Activated CD8-positive, alpha-beta memory T cell treated with anti-CD3 and anti-CD28 coated beads, Interleukin-2, amount 50 U/mL, for 48 hours (primary cell): ENCODE data around the gene FGD2.

Experiments
- DNase-seq: peaks from one replicate; pipeline ENCODE4 v3.0.0-alpha.2; 2020

Gene FGD2

DNA sequence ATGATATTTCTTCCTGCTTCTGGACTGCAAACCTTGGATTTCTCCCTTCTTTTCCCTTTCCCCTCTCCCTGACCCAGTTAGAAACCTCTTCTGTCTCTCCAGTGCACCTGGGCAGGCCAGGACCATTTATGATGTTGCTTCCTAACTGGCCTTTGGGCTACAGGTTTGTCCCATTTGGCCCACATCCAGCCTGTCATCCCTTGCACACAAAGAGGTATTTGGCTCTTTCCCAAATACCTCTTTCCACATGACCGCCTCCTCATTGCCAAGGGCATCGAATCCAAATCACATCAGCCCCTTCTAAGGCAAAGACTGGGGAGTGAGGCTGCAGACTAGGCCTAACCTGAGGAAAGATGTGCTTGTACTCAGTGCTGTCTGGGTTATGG, 13.6 kb downstream of the FGD2 start:
- DNase-seq = no peak

DNA sequence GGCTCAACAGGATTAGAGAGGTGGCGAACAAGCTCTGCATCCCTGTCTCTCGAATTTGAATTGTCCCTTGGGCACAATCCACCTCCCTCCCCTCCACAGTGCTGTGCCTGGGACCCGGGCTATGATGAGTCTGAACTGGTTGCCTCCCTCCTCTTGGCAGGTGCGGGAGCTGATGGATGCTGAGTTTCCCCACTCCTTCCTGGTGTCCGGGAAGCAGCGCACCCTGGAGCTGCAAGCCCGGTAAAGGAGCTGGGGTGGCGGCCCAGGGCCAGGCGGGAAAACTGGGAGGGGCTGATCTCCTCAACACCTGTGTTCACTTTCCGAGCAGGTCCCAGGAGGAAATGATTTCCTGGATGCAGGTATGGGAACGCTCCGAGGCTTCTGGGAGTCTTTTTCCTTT, 14.9 kb downstream of the FGD2 start:
- DNase-seq = no peak

DNA sequence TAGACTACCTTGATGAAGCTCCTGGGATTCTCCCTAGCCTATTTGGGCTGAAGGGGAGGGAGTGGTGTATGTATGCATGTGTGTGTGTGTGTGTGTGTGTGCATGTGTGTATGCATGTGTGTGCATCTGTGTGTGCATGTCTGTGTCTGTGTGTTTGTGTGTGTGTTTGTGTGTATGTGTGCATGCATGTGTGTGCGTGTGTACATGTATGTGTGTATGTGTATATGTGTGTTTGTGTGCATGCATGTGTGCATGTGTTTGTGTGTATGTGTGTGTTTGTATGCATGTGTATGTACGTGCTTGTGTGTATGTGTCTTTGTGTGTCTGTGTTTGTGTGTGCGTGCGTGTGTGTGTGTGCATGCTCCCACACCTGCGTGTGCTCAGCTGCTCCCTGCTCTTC, 15.4 kb downstream of the FGD2 start:
- no peak for DNase-seq

DNA sequence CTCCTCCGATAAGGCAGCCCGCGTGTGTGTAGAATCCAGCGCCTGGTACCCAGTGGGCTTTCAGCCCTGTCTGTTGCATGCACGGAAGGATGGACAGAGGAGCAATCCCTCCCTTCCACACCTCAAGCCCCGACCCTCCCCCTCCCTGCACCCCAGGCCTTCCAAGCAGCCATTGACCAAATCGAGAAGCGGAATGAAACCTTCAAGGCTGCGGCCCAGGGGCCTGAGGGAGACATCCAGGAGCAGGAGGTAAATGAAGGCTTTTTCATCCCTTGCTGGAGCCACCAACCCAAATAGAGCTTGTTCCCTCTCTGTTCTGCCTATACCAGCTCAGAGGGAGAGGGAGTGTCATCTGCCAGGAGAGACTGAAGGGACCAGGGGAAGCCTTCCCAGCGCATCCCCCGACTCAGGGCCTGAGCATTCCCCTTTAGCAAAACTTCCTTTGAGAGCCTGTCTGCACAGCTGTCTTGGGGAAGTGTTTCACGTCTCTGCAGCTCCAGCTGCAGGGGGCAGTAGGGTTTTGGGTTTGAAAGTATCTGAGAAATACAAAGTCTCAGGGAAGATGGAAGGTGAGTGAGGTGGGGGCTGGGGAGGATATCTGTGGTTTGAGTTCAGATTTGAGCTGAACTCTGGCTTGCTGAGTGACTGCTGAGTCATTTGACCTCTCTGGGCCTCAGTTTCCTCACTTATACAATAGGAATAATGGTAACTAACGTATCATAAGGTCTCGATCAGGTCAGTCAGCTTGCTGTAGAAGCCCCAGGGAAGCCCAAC, 16.1 kb downstream of the FGD2 start:
- DNase-seq = no peak

DNA sequence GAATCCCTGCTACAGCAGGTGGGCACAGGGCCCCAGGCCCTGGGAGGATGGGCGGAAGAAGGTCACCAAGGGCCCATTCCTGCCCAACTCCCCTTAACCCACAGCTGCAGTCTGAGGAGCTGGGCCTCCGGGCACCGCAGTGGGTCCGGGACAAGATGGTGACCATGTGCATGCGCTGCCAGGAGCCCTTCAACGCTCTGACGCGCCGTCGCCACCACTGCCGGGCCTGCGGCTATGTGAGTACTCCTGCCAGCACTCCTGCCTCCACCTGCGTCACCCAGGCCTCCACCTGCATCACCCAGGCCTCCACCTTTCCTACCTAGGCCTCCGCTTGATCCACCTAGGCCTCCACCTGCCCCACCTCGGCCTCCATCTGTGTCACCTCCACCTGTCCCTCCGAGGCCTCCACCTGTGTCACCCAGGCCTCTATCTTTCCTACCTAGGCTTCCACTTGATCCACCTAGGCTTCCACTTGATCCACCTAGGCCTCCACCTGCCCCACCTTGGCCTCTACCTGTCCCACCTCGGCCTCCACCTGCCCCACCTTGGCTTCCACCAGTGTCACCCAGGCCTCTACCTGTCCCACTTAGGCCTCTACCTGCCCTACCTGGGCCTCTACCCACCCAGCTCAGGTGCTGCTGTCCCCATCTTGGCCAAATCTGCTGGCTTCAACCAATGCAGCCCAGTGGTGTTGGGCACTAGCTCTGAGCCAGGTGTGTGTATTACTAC, 16.8 kb downstream of the FGD2 start:
- no peak for DNase-seq

DNA sequence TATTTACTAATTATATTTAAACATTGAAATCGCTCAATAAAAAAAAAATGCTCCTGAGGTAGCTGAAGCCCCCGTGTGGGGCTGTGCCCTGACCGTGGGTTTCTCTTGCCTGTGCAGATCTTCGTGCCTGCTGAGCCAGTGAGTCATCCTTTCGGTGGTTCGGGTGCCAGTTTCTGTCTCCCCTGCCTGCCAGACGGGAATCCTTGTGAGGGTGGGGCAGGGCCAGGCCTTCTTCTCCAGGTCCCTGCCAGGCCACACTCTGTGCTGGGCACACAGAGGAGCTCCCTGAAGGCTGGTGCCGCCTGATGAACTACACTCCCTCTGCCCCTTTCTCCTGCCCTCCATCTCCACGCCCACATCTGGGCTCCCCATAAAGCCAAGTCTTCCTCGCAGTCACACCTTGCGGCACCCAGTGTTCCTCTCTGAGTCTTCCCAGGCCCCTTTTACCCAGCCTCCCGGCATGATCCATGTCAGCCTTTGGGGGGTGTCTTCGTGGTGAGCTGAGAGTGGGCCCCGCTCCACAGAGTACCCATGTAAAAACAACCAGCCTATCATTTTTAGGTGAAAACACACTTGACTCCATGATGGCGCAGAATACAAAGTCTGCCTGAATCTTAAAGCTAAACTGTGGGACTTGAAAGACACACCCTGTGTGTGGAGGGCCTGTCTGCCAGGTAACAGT, 19.3 kb downstream of the FGD2 start:
- DNase-seq = peak; percentile 81

DNA sequence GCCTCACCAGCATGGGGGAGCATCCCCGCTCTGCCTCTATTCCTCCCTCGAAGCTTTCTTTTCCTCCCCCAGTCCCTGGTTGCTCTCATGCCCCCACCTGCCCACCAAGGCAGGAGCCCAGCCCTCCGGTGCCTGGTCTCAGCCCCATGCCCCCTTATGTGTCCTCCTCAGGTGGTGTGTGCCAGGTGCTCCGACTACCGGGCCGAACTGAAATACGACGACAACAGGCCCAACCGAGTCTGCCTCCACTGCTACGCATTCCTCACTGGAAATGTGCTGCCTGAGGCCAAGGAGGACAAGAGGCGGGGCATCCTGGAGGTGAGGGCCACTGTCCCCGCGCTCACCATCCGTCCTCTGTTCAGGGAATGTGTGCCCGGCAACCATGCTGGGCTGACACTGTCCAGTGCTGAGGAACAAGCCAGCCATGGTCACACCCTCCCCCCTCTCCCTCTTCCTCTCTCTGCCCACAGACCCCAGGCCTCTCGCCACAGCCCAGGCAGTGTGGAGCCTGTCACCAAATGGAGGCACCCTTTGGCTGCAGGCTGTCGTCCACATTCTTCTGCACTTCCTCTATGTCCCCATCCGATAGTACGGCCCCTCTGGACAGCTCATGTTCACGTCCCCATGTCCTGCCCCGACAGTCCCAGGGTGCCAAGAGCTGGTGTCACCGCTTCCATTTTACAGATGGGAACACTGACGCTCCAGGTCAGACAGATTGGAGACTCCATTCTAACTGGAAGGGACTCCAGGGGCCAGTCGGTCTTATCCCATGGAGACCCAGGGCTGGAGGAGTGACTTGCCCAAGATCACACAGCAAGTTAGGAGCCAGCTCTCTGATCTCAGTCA, 20.4 kb downstream of the FGD2 start:
- no peak for DNase-seq

DNA sequence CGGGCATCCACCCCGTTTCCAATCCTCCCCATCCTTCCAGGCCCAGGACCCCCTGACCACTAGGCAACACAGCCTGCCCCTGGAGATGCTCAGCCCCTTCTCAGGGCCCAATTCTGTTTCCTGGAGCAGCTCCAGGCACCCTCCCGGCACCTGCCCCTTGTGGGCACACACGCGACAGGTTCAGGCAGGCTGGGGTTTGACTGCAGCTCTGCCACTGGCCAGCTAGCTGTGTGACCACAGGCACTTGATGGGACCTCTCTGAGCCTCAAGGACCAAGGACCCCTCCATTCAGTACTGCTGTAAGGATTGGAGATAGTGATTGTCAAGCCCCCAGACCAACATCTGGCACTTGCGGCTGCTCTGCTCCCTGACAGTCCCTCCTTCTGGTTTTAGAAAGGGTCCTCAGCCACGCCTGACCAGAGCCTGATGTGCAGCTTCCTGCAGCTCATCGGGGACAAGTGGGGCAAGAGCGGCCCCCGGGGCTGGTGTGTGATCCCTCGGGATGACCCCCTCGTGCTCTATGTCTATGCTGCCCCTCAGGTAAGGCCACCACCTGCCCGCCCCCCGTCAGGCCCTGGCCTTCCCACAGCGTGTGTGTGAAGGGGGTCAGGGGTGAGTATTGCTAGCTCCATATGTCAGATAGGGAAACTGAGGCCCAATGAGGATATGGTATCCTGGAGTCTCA, 21.7 kb downstream of the FGD2 start:
- DNase-seq = no peak

DNA sequence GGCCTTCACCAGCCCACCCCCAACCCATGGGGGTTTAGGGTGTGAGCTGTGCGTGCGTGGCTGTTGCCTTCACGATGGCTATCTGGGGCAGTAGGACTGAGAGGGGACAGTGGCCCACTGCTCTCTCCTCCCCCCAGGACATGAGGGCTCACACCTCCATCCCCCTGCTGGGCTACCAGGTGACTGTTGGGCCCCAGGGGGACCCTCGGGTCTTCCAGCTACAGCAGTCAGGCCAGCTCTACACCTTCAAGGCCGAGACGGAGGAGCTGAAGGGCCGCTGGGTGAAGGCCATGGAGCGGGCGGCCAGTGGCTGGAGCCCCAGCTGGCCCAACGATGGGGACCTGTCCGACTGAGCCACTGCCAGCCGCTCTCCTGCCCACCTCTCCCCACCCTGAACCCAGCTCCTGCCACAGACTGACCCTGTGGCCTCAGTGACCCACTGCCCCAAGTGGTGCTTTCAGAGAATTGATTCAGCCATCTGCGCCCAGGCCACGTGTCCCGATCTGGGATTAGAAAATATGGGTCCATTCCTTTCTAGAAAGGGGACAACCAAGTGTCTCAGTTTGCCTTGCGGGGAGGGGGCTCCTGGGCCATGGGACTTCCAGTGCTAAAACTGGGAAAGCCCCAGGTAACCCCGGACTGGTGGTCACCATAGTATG, 22.5 kb downstream of the FGD2 start:
- DNase-seq = no peak

DNA sequence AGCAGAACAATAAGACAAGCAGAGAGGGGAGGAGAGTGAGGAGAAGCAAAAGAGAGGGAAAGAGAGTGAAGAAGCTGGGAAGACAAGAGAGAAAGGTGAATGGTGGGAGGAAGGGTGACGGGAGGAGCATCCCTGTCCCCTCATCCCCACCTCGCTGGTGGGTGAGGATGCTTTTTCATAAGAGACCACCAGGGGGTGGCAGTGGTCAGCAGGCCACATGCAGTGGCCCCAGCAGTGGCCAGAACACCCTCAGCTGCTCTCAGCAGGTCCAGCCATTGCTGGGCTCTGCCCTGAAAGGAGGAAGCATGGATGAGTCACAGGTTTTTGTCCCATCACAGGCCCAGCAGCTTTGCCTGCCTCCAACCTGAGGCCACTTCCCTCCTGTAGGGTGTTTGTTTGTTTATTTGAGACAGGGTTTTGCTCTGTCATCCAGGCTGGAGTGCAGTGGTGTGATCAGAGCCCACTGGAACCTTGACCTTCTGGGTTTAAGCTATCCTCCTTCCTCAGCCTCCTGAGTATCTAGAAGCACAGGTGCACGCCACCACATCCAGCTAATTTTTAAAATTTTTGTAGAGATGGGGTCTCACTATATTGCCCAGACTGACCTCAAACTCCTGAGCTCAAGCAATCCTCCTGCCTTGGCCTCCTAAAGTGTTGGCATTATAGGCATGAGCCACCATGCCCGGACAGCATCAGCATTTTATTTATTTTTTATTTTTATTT, 24.0 kb downstream of the FGD2 start:
- peak; percentile 76 for DNase-seq

DNA sequence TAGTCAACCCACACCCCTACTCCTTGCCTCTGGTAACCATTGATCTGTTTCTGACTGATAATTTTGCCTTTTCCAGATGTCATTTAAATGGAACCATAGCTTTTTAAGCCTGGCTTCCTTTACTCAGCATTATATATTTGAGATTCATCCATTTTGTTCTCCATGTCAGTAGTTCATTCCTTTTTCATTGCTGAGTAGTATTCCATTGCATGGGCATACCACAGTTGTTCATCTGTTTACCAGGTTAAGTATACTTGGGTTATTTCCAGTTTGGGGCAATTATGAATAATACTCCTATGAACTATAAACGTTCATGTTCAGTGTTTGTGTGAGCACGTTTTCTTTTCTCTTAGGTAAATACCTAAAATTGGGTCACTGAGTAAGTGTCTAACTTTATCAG, 25.1 kb downstream of the FGD2 start:
- no peak for DNase-seq

DNA sequence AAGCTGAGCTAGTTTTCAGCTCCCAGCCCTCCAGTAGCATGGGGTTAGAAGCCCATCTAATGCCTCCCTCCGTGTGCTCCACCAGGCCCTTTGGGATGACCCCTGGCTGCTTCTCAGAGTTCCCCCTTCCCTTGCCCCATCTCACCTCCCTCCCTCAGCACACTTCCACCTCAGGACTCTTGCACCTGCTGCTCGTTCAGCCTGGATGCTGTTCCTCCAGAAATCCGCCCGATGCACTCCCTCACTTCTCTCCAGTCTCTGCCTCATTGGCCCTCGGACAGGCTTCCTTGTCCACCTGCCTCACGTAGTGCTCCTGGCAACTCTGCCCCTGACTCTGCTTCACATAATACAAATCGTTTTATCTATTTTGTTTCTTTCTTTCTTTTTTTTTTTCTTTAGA, 26.8 kb downstream of the FGD2 start:
- no peak for DNase-seq

DNA sequence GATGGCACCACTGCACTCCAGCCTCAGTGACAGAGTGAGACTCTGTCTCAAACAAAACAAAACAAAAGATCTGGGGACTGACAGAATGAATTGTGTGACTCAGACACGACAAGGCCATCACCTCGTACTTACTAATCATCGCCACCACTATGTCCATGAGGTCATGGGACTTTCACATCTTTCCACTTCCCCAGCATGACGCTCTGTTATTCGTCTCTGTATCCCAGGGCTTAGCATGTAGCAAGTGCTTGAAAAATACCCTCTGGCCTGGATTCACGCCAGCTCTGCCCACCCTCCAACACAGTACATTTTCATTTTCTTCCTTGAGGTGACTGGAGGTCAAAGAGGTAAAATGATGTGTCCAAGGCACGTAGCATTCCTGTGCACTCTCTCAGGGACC, 27.8 kb downstream of the FGD2 start:
- DNase-seq = peak; percentile 72

DNA sequence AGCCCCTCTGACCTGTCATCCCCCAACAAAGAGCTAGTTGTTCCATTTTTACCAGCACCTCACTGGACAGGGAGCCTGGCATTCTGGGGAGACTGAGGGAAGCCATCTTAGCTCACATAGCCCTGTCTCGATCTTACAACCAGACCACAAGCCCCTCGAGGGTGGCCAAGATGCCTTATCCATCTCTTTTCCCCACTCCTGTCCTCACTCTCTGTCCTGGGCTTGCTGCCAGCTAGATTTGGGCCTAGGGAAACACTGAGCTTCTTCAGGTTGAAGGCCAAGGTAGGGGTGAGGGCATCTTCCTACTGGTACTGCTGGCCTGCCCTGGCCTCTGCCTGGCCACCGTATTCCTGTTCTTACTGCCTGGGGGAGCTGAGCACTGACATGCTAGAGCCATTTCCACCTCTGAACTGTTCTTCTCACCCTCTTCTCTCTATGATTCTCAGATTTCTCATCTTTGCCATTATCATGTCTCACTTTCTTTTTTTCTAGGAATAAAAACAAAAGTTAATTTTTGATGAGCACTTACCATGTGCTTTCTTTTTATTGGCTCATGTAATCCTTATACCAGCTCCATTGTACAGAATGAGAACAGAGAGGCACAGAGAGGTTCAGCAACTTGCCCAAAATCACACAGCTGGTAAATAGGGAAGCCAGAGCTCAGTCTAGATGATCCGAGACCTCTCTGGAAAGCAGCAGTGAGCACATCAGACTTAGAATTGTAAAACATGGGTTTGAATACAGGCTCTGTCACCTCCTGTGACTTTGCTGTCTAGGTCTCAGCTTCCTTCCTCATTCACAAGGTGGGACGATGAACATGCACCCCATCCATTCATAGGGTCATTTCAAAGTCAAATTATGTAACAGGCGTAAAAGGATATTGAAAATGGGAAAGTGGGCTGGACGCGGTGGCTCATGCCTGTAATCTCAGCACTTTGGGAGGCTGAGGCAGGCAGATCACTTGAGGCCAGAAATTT, 28.7 kb downstream of the FGD2 start:
- DNase-seq = no peak

DNA sequence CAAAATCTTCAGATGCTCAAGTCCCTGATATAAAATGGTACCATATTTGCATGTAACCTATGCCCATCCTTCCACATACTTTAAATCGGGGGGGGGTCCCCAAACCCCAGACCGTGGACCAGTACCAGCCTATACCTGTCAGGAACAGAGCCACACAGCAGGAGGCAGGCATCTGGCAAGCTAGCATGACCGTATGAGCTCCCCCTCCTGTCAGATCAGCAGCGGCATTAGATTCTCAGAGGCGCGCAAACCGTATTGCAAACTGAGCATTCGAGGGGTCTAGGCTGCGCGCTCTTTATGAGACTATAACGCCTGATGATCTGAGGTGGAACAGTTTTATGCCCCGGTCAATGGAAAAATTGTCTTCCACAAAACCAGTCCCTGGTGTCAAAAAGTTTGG, 30.7 kb downstream of the FGD2 start:
- DNase-seq = no peak

DNA sequence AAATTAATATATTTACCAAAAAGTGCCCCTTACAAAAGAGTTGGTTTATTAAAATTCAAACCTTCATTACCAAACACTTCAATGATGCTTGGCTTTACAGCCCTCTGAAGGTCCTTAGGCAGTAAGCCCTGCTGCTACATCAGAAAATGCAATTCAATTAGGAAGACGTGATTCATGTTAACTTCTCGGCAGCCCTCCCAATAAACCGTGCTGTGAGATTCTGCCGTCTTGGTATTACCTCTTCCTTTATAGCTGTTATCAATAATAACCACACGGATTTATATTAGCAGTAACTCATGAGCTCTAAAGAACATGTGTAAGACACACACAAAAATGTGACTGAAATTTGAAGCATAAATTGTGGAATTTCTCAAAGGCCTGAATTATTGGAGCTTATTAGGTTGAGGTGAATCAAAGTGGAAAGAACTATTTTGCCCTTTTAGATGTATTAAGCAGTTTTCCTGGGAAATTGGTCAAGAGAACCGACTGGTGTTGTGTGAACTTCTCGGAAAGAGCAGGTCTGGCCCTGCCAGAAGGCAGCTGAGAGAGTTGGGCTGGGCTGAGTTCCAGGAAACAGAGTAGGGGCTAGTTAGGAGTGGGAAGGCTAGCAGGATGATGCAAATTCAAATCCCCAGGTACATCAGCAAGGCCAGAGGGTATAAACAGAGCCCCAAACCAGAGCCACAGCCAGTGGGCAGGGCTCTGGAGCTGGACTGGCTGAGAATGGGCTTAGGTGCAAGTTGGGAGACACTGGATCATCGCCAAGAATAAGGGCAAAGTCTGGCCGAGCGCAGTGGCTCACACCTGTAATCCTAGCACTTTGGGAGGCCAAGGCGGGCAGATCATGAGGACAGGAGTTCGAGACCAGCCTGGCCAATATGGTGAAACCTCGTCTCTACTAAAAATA, 33.1 kb downstream of the FGD2 start:
- DNase-seq = no peak

DNA sequence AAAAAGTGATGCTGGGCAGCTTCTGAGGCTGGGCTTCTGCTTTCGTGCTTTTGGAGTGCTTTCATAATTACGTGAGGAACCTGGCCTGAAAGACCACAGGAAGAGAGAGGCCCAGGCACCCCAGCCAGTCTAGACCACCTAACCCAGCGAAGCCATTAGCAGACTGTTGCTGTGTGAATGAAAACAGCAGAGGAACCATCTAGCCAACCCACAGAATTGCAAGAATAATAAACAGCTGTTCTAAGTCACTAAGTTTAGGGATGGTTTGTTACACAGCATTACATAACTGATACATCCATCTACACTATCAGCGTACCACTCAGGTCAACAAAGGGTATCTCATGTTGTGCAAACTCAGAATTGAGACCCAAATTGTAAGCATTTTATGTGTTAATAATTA, 34.5 kb downstream of the FGD2 start:
- no peak for DNase-seq

DNA sequence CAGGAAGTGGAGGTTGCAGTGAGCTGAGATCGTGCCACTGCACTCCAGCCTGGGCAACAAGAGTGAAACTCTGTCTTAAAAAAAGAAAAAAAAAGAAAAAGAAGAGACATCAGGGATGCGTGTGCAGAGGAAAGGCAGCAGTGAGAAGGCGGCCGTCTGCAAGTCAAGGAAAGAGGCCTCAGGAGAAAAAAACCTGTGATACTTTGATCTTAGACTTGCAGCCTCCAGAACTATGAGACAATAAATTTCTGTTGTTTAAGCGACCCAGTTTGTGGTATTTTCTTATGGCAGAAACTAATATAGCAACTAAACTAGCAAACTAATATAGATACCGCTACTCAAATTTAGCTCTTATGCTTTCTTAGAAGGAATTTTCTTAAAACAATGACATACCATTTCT, 36.1 kb downstream of the FGD2 start:
- no peak for DNase-seq

DNA sequence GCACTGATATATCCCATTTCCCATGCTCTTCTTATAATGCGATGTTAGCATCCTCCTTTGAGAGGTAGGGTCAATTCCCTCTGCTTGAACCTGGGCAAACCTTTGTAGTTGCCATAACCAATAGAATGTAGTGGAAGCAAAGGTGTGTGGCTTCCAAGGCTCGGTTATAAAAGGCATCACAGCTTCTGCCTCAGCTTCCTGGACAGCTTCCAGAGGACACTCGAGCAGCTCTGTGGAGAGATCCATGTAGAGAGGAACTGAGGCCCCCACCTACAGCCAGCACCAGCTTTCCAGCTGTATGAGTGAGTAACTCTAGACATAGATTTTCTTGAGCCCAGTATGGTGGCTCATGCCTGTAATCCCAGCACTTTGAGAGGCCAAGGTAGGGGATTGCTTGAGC, 36.7 kb downstream of the FGD2 start:
- no peak for DNase-seq
